ENCODE data around the gene LINGO1. TPM values are rescaled to one million over a fixed set of nuclear protein-coding genes. Genes with fewer than 3 reads are reported as not detected.

The LINGO1 gene
- total and polyA plus RNA-seq, 9 of the 15 experiments (the other 6 are each of a cell fraction or from before 2014, with no cell fraction given): 0.07 to 15.3 (median 2.1) TPM

GRCh38 chr15:77607111-77607893 lies 25.4 kb downstream of the LINGO1 start (continued):
- TF ChIP-seq, protein P1, sequence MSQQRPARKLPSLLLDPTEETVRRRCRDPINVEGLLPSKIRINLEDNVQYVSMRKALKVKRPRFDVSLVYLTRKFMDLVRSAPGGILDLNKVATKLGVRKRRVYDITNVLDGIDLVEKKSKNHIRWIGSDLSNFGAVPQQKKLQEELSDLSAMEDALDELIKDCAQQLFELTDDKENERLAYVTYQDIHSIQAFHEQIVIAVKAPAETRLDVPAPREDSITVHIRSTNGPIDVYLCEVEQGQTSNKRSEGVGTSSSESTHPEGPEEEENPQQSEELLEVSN (IDR thresholded peaks at IDR 0.05; ENCODE audit: borderline replicate concordance in 1 of 2, extremely low read depth in 1 of 2, insufficient read depth in 1 of 2, insufficient read length in 1 of 2, low read depth in 1 of 2, low read length in 1 of 2, poor library complexity in 1 of 2, severe bottlenecking in 1 of 2): no peak
- no peak for TF ChIP-seq SMARCA4 (IDR thresholded peaks at IDR 0.05)
- no peak for TF ChIP-seq SIRT6 (IDR thresholded peaks at IDR 0.05; ENCODE audit: low read depth, low read length)
- TF ChIP-seq ZNF766 (CRISPR knock-in tag; conservative IDR thresholded peaks at IDR 0.05): no peak
- TF ChIP-seq POLR2AphosphoS5 (IDR thresholded peaks at IDR 0.05; ENCODE audit: control insufficient read depth, insufficient read depth, low read depth, low read length): no peak
- TF ChIP-seq NFIC (IDR thresholded peaks at IDR 0.05): peak; percentile 42; the same call in 1 of the 2 replicates
- no peak for TF ChIP-seq ZFP30 (CRISPR knock-in tag; IDR thresholded peaks at IDR 0.05; ENCODE audit: borderline replicate concordance)
- TF ChIP-seq ZNF551 (CRISPR knock-in tag; IDR thresholded peaks at IDR 0.05): no peak
- TF ChIP-seq SIN3A (IDR thresholded peaks at IDR 0.05; ENCODE audit: borderline replicate concordance in 2 of 2, control insufficient read depth in 1 of 2, low read depth in 2 of 2, low read length in 2 of 2): no peak
- no peak for TF ChIP-seq MECOM (CRISPR knock-in tag; IDR thresholded peaks at IDR 0.05)
- TF ChIP-seq SMAD2 (IDR thresholded peaks at IDR 0.05; ENCODE audit: low read depth, low read length): no peak
- TF ChIP-seq LARP7 (IDR thresholded peaks at IDR 0.05): no peak
- 0 out of 2 replicates have a peak, but pooled peaks have one; percentile 11 for TF ChIP-seq USF2 (CRISPR knock-in tag; IDR thresholded peaks at IDR 0.05)
- no peak for TF ChIP-seq MCM2 (IDR thresholded peaks at IDR 0.05; ENCODE audit: low read depth)
- TF ChIP-seq RBM15 (IDR thresholded peaks at IDR 0.05; ENCODE audit: insufficient read depth, low read length): no peak
- peak in 1 of 2 experiments; percentile 5; a peak in 1 of 4 replicates for TF ChIP-seq KDM1A (IDR thresholded peaks at IDR 0.05)
- TF ChIP-seq, protein P2, sequence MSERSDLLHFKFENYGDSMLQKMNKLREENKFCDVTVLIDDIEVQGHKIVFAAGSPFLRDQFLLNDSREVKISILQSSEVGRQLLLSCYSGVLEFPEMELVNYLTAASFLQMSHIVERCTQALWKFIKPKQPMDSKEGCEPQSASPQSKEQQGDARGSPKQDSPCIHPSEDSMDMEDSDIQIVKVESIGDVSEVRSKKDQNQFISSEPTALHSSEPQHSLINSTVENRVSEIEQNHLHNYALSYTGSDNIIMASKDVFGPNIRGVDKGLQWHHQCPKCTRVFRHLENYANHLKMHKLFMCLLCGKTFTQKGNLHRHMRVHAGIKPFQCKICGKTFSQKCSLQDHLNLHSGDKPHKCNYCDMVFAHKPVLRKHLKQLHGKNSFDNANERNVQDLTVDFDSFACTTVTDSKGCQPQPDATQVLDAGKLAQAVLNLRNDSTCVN (CRISPR knock-in tag; IDR thresholded peaks at IDR 0.05): no peak
- TF ChIP-seq, protein P3, sequence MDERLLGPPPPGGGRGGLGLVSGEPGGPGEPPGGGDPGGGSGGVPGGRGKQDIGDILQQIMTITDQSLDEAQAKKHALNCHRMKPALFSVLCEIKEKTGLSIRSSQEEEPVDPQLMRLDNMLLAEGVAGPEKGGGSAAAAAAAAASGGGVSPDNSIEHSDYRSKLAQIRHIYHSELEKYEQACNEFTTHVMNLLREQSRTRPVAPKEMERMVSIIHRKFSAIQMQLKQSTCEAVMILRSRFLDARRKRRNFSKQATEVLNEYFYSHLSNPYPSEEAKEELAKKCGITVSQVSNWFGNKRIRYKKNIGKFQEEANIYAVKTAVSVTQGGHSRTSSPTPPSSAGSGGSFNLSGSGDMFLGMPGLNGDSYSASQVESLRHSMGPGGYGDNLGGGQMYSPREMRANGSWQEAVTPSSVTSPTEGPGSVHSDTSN (CRISPR knock-in tag; IDR thresholded peaks at IDR 0.05; ENCODE audit: low read depth): no peak
- TF ChIP-seq, protein P3 (tag; conservative IDR thresholded peaks at IDR 0.05; ENCODE audit: low read depth): no peak
- no peak for TF ChIP-seq NCOA6 (IDR thresholded peaks at IDR 0.05)
- no peak for TF ChIP-seq FOXA1 (IDR thresholded peaks at IDR 0.05; ENCODE audit: borderline replicate concordance)
